ENCODE data around the gene TM9SF4. TPM values are rescaled to one million over a fixed set of nuclear protein-coding genes. Genes with fewer than 3 reads are reported as not detected.
A peak's percentile ranks its signal among the peaks of the same experiment; 100 is the strongest.

The TM9SF4 gene
- 10 to 100 TPM; 47.0 to 47.4 TPM for total RNA-seq

- peak; percentile 86 for ATAC-seq (replicated peaks)
Observed at GRCh38 chr20:32109392-32110172, at the start of gene TM9SF4. Gene TM9SF4, plus strand, starts transcription at chr20:32109714. Its CDS starts 27 bp downstream, at chr20:32109741.

GRCh38 chr20:32062776-32063170, 46.7 kb upstream of the TM9SF4 start:
- H3K36me3 Mint-ChIP-seq (ENCODE audit: low read depth) = no peaks in the 10 kb centered on the region
- no peak for ATAC-seq (replicated peaks)
- no peaks in the 10 kb centered on the region for H3K9me3 Mint-ChIP-seq
- no peaks in the 10 kb centered on the region for H3K4me1 Mint-ChIP-seq
- H3K27me3 Mint-ChIP-seq = peaks cover 38% of the 10 kb centered on the region
- no peak overlapping the region for H3K27ac Mint-ChIP-seq
- no peak overlapping the region for H3K4me3 Mint-ChIP-seq

More at GRCh38 chr20:32109392-32110172, at the start of gene TM9SF4:
- peaks cover 24% of the 10 kb centered on the region for H3K4me1 Mint-ChIP-seq
- no peaks in the 10 kb centered on the region for H3K27me3 Mint-ChIP-seq
- H3K36me3 Mint-ChIP-seq (ENCODE audit: low read depth) = peaks cover 21% of the 10 kb centered on the region
- H3K9me3 Mint-ChIP-seq = no peaks in the 10 kb centered on the region
- peak within 1 kb of the TSS; percentile 94 for H3K27ac Mint-ChIP-seq
- H3K4me3 Mint-ChIP-seq = peak within 1 kb of the TSS; percentile 75

- ATAC-seq (replicated peaks) = no peak
Observed at GRCh38 chr20:32063695-32064094, 45.8 kb upstream of the TM9SF4 start.

GRCh38 chr20:32064667-32065066, 44.8 kb upstream of the TM9SF4 start:
- Mint-ChIP-seq H3K36me3 (ENCODE audit: low read depth) (no peaks in the 10 kb centered on the region), H3K9me3 (no peaks in the 10 kb centered on the region), H3K4me3 (no peak overlapping the region), H3K4me1 (no peaks in the 10 kb centered on the region), H3K27ac (no peak overlapping the region), H3K27me3 (peaks cover 26% of the 10 kb centered on the region)
- ATAC-seq (replicated peaks) = no peak

More at GRCh38 chr20:32063695-32064094, 45.8 kb upstream of the TM9SF4 start:
- H3K27ac Mint-ChIP-seq = no peak overlapping the region
- no peaks in the 10 kb centered on the region for H3K4me1 Mint-ChIP-seq
- no peak overlapping the region for H3K4me3 Mint-ChIP-seq
- no peaks in the 10 kb centered on the region for H3K9me3 Mint-ChIP-seq
- no peaks in the 10 kb centered on the region for H3K36me3 Mint-ChIP-seq (ENCODE audit: low read depth)
- H3K27me3 Mint-ChIP-seq = peaks cover 34% of the 10 kb centered on the region

- peaks cover 9% of the 10 kb centered on the region for H3K4me1 Mint-ChIP-seq
- H3K27ac Mint-ChIP-seq = no peak overlapping the region
- no peaks in the 10 kb centered on the region for H3K9me3 Mint-ChIP-seq
- no peak for ATAC-seq (replicated peaks)
- H3K4me3 Mint-ChIP-seq = no peak overlapping the region
- no peaks in the 10 kb centered on the region for H3K36me3 Mint-ChIP-seq (ENCODE audit: low read depth)
- H3K27me3 Mint-ChIP-seq = peaks cover 13% of the 10 kb centered on the region
Observed at GRCh38 chr20:32067234-32067821, 42.2 kb upstream of the TM9SF4 start.

- H3K27ac Mint-ChIP-seq = no peak overlapping the region
- H3K27me3 Mint-ChIP-seq = peaks cover 10% of the 10 kb centered on the region
- no peaks in the 10 kb centered on the region for H3K36me3 Mint-ChIP-seq (ENCODE audit: low read depth)
- peaks cover 9% of the 10 kb centered on the region for H3K4me1 Mint-ChIP-seq
- no peak for ATAC-seq (replicated peaks)
- no peak overlapping the region for H3K4me3 Mint-ChIP-seq
- H3K9me3 Mint-ChIP-seq = no peaks in the 10 kb centered on the region
Observed at GRCh38 chr20:32068174-32068573, 41.3 kb upstream of the TM9SF4 start.

GRCh38 chr20:32069711-32070110, 39.8 kb upstream of the TM9SF4 start:
- Mint-ChIP-seq H3K36me3 (ENCODE audit: low read depth) (no peaks in the 10 kb centered on the region), H3K9me3 (no peaks in the 10 kb centered on the region), H3K4me3 (no peak overlapping the region), H3K27me3 (peaks cover 14% of the 10 kb centered on the region), H3K4me1 (peaks cover 9% of the 10 kb centered on the region), H3K27ac (no peak overlapping the region)
- no peak for ATAC-seq (replicated peaks)

GRCh38 chr20:32070282-32070681, 39.2 kb upstream of the TM9SF4 start:
- Mint-ChIP-seq H3K9me3 (no peaks in the 10 kb centered on the region), H3K36me3 (ENCODE audit: low read depth) (no peaks in the 10 kb centered on the region), H3K4me1 (peaks cover 9% of the 10 kb centered on the region), H3K27ac (no peak overlapping the region), H3K27me3 (peaks cover 14% of the 10 kb centered on the region), H3K4me3 (no peak overlapping the region)
- no peak for ATAC-seq (replicated peaks)

GRCh38 chr20:32070690-32071213, 38.8 kb upstream of the TM9SF4 start:
- no peak overlapping the region for H3K27ac Mint-ChIP-seq
- H3K9me3 Mint-ChIP-seq = no peaks in the 10 kb centered on the region
- peaks cover 14% of the 10 kb centered on the region for H3K27me3 Mint-ChIP-seq
- H3K4me3 Mint-ChIP-seq = no peak overlapping the region
- peaks cover 9% of the 10 kb centered on the region for H3K4me1 Mint-ChIP-seq
- no peak for ATAC-seq (replicated peaks)
- H3K36me3 Mint-ChIP-seq (ENCODE audit: low read depth) = no peaks in the 10 kb centered on the region

- Mint-ChIP-seq H3K4me3 (no peak overlapping the region), H3K9me3 (no peaks in the 10 kb centered on the region), H3K4me1 (peaks cover 9% of the 10 kb centered on the region), H3K27ac (no peak overlapping the region), H3K27me3 (peaks cover 17% of the 10 kb centered on the region), H3K36me3 (ENCODE audit: low read depth) (no peaks in the 10 kb centered on the region)
- no peak for ATAC-seq (replicated peaks)
Observed at GRCh38 chr20:32071395-32072167, 37.9 kb upstream of the TM9SF4 start.

GRCh38 chr20:32072168-32072750, 37.3 kb upstream of the TM9SF4 start:
- H3K27me3 Mint-ChIP-seq = peaks cover 12% of the 10 kb centered on the region
- no peaks in the 10 kb centered on the region for H3K36me3 Mint-ChIP-seq (ENCODE audit: low read depth)
- H3K4me3 Mint-ChIP-seq = no peak overlapping the region
- no peak overlapping the region for H3K27ac Mint-ChIP-seq
- peaks cover 9% of the 10 kb centered on the region for H3K4me1 Mint-ChIP-seq
- no peaks in the 10 kb centered on the region for H3K9me3 Mint-ChIP-seq
- no peak for ATAC-seq (replicated peaks)

GRCh38 chr20:32075534-32075933, 34.0 kb upstream of the TM9SF4 start:
- Mint-ChIP-seq H3K27me3 (peaks cover 18% of the 10 kb centered on the region), H3K4me1 (peaks cover 3% of the 10 kb centered on the region), H3K27ac (no peak overlapping the region), H3K9me3 (no peaks in the 10 kb centered on the region), H3K36me3 (ENCODE audit: low read depth) (no peaks in the 10 kb centered on the region), H3K4me3 (no peak overlapping the region)
- no peak for ATAC-seq (replicated peaks)

- H3K27ac Mint-ChIP-seq = no peak overlapping the region
- no peak for ATAC-seq (replicated peaks)
- no peaks in the 10 kb centered on the region for H3K4me1 Mint-ChIP-seq
- H3K4me3 Mint-ChIP-seq = no peak overlapping the region
- H3K27me3 Mint-ChIP-seq = peaks cover 18% of the 10 kb centered on the region
- H3K9me3 Mint-ChIP-seq = no peaks in the 10 kb centered on the region
- no peaks in the 10 kb centered on the region for H3K36me3 Mint-ChIP-seq (ENCODE audit: low read depth)
Observed at GRCh38 chr20:32077190-32077589, 32.3 kb upstream of the TM9SF4 start.

- H3K27ac Mint-ChIP-seq = no peak overlapping the region
- peaks cover 23% of the 10 kb centered on the region for H3K27me3 Mint-ChIP-seq
- H3K36me3 Mint-ChIP-seq (ENCODE audit: low read depth) = no peaks in the 10 kb centered on the region
Observed at GRCh38 chr20:32078322-32078721, 31.2 kb upstream of the TM9SF4 start.

More at GRCh38 chr20:32078322-32078721, 31.2 kb upstream of the TM9SF4 start:
- H3K4me3 Mint-ChIP-seq = no peak overlapping the region
- no peaks in the 10 kb centered on the region for H3K9me3 Mint-ChIP-seq
- ATAC-seq (replicated peaks) = no peak
- no peaks in the 10 kb centered on the region for H3K4me1 Mint-ChIP-seq
